HT-29 (cell line): Measurements from ENCODE around the gene LDHAL6B. TPM values are rescaled to one million over a fixed set of nuclear protein-coding genes. Genes with fewer than 3 reads are reported as not detected.
"Not testable (repeated sequence)": the region's sequence is repeated elsewhere in the genome, so short reads cannot be mapped to it uniquely, and the experiment has no call there.

Experiments used
- DNase-seq: peaks from one replicate; pipeline ENCODE4 v3.0.0-alpha.2; 2015; ENCODE audit warnings: low spot score
- total RNA-seq: library from RNA; depleted of rRNA; stranded (reverse); fragments of >200 nt; shearing (Covaris generic); gene quantifications from 2 replicates; pipeline ENCODE4 v1.2.3, GENCODE V29; 2014; rRNA removed

LDHAL6B gene
- not detected in 2 replicates for total RNA-seq

- no peak for DNase-seq
Measured at GRCh38 chr15:59206623-59207183, at the start of gene LDHAL6B. LDHAL6B (plus strand) TSS chr15:59206843; CDS start chr15:59206941, 98 bp downstream.

GRCh38 chr15:59157396-59157795 is 49.2 kb upstream of the LDHAL6B start:
- no peak for DNase-seq

GRCh38 chr15:59157840-59158700 is 48.6 kb upstream of the LDHAL6B start:
- DNase-seq: no peak

DNA sequence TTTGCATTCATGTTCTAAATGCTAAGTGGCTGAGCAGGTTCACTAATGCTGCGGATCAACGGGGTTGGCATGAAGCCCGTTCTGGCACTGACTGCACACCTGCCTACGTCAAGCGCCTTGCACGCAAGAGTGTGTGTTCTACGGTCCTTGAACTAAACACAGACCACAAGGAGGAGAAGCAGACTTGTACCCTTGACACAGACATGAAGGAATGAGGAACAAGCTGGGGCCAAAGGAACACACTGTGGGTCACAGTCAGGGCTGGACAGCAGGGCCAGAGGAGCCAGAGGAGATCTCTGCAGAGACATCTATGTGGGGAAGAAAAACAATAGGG is 48.0 kb upstream of the LDHAL6B start:
- no peak for DNase-seq

DNA sequence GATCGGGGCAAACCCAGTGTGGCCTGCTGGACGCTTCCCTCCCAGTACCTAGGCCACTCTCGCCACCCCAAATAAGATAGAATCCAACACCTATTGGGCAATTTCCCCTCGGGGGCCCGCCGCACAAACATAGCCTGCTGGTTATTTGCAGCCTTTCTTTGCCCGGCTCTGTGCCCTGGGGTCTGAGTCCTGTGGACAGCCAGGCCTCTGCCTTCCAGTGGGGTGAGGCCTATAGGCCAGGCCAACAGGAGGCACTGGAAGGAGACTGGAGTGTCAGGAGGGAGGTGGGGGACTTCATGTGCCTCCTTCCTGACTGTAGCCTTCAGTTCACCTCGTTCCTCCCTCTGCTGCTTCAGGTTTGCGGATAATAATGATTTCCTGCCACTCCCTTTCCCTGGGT is 47.4 kb upstream of the LDHAL6B start:
- no peak for DNase-seq

DNA sequence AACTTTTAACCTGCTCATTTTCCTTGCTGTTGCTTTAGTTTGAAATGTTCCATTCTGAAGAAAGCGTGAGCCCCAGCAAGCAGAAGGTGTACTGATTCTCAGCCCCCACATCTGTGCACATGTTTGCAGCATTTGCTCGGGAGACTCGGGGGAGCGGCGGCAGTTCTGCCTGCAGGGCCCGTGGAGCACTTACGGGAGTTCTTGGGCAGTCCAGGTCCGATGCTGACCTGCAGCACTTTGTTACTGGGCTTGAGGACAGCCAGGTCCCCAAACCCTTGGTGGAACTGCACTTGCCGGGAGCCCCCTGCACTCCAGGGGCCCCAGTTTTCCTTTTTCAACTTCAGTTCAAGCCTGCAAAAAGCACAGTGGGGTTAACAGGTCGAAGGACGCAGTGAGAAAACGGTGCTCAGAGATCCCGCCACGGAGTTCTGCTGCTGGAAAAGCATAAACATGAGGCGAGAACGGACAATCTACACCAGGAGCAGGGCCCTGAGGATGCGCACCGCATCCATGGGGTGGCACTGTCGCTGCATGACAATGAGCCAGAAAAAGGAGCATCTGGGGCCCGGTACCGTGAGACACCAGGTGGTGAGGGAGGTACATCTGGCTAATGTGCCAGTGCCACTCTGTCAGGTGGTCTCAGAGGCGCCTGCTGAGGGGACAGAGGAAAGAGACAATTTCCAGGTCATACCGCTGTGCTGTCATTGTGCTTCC is 45.6 kb upstream of the LDHAL6B start:
- peak; percentile 51 for DNase-seq

- DNase-seq: not testable (repeated sequence)
Measured at GRCh38 chr15:59162080-59162479, 44.6 kb upstream of the LDHAL6B start.

- DNase-seq: peak; percentile 31
Measured at GRCh38 chr15:59165726-59166125, 40.9 kb upstream of the LDHAL6B start.

DNA sequence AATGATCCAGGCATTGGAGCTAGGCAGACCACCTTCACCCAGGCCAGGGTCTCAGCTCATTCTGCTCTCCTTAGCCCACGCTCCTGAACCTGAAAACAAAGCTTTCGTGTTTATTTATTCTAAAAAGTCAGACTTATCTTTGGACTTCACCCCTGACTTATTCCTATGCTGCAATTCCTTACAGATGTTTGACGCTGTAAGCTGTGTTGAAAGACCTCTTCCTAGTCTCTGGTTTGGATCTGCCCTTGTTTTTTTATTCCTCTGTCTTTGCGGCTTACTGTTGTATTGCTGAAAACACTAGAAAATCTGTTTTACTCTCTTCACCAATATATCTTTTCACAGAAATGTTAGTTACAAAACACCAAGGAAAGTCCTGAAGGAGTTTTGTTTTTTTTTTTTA is 40.5 kb upstream of the LDHAL6B start:
- no peak for DNase-seq

- DNase-seq: no peak
Measured at GRCh38 chr15:59166601-59167265, 39.9 kb upstream of the LDHAL6B start.

DNA sequence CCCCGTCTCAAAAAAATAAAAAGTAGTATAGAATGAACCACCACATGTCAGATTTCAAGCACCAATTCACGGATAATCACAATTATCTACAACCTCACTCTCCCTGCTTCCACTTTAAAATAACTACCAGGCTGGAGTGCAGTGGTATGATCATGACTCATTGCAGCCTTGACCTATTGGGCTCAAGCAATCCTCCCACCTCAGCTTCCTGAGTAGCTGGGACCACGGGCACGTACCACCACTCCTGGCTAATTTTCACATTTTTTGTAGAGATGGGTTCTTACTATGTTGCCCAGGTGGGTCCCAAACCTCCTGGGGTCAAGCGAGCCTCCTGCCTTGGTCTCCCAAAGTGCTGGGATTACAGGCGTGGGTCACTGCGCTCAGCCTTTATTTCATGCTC is 38.1 kb upstream of the LDHAL6B start:
- DNase-seq: no peak

GRCh38 chr15:59169251-59169708 is 37.4 kb upstream of the LDHAL6B start:
- DNase-seq: no peak

GRCh38 chr15:59170295-59171066 is 36.2 kb upstream of the LDHAL6B start:
- DNase-seq: peak; percentile 19

DNA sequence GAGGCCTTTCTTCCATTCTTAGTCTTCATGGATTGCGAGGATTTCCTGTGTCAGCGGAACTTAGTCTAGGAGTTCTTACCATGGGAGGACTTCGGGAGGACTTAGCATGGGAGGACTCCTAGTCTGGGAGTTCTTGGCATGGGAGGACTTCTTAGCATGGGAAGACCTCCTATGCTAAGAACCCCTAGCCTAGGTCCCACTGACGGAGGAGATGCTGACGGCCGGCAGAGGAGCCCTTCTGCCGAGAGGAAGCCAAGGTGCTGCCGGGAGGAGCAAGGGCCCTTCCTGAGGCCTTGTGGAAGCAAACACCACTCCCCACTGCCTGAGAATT is 35.6 kb upstream of the LDHAL6B start:
- DNase-seq: no peak

DNA sequence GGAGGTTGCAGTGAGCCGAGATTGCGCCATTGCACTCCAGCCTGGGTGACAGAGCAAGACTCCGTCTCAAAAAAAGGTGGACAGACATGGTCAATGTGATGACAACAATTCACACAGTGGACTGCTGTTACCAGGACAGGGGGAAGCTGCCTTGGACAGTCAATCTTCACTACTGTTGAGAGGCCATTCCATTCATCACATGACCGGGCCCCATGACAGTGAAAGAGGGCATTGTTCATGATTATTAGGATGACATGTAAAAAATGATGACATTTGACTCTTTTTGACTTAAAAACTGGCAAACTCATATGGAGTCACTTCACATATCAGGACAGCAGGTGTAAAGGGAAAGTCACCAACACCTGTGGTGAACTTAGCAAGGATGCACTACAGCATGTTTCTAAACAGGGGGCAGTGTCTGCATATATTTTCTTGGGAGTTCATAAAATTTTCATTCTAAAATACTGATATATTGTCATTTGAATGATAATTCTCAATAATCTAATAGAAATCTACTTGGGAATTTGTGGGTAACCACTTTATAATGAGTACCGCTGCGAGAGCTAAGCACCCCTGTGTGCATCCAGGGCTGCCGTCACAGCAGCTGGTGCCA is 34.2 kb upstream of the LDHAL6B start:
- no peak for DNase-seq

- DNase-seq: no peak
Measured at GRCh38 chr15:59173194-59173593, 33.4 kb upstream of the LDHAL6B start.

DNA sequence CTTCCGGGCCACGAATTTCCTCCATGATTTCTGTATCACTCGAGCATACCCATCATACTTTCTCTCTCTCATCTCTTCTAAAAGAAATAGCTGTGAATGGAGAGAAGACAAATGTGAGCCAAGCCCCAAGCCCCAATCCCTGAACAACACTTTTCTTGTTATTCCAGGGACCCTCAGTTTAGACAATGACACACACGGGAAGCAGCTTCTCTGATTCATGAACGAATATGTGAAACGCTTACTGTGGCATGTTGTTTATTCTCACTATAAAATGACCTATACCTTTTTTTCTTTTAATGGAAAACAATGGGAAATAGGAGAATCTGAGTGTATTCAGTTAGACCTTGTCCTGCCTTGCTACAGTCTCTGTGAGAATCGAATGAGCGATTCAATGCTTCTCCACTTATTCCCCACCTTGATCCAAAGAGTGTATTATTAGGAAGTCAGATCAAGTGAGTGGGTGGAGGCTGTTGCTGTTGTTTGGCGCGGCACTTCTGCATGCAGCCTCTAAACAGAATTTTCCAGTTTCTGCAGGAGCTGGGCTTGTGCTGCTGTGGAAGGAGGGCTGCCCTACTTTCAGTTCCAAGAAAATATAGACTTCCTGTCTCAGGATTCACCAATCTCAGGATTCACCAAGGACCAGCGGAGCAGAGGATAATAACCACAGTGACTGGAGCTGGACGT is 32.4 kb upstream of the LDHAL6B start:
- no peak for DNase-seq

DNA sequence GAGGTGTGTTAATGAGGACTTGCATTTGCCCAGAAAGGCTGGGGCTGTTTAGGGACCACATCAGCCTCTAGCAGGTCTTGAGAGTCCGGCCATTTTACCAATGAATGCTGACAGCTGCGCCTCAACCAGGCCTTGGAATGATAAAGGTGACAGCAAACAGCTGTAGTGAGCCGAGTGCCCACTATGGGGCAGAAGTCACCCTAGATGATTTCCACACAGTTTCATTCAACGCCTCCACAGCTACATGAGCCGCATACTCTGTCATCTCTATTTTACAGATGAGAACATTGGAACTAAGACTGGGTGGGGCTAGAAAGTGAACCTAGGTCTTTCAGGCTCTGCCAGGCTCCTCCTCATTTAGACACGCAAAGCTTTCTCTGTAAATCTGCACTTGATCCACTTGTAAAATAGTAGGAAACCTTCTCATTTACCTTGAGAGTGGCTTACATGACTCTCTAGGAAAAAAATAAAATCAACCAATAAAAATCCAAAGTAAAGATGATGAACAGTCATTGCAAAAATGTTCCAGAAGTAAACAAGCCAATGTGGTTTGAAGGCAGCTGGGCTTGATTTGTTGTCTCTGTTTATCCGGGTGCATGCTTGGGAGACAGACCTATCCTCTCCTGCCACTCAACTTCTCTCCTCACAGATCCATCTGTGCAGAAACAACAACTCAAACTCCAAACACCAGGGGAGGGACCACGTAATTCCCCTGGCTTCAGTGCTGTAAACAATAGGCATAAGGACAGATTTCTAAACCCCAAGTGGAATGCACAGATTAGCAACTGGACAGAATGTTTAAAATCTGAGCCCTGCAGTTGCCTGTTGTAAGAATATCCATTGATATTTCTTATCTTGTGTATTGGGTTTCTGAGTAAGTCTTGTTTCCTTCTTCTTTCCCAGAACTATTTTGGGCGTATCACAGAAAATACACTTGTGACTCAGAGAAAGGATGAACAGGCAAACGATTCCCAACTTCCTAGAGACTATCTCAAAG is 31.5 kb upstream of the LDHAL6B start:
- DNase-seq: peak; percentile 96
